GM21723 (cell line): Measurements from ENCODE around the gene NEU1.
"Not testable (repeated sequence)": the region's sequence is repeated elsewhere in the genome, so short reads cannot be mapped to it uniquely, and the experiment has no call there.

ENCODE experiments used
- ATAC-seq: cut with Tn5 transposase; IDR thresholded peaks from one replicate; pipeline ENCODE4 v1.9.1; 2021; ENCODE audit warnings: mild to moderate bottlenecking, moderate library complexity; ENCODE audit not compliant: unreplicated experiment

The NEU1 gene

DNA sequence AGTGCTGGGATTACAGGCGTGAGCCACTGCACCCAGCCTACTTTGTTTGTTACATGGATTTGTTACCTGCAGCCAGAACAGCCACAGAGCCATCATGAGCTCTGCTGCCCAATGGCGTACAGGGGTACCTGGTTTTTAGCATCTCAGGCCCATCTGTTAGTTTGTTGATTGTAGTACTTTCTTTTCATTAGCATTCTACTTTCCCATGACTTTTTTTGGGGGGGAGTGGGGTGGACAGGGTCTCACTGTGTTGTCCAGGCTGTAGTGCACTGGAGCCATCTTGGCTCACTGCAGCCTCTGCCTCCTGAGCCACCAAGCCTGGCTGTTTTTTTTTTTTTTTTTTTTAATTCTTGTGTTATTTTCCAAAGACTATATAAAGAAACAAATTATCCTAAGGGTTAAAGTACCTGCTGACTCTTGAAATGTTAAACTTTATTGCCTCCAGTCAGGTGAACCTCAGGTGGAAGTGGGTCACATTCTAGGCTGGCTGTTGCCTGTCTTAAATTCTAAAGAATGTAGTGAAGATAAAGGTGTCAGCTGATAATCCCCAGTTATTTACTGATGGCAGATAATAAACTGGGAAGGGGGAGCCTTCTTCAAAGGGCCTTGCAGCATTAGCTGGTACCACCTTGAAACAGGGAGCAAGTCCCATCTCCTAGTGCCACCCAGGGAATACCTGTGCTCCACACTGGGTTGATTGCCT, 15.2 kb downstream of the NEU1 start:
- ATAC-seq, result no peak

- ATAC-seq, result no peak
These were observed 18.1 kb downstream of the NEU1 start for GRCh38 chr6:31844507-31844906.

DNA sequence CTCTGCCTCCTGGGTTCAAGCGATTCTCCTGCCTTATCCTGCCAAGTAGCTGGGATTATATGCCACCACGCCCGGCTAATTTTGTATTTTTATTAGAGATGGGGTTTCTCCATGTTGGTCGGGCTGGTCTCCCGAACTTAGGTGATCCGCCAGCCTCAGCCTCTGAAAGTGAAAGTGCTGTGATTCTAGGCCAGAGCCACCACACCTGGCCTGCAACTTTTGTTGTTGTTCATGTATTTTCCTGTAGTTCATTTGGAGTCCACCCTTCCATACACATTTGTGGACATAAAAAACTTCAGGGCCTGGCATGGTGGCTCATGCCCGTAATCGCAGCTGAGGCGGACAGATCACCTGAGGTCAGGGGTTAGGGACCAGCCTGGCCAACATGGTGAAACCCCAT, 20.6 kb downstream of the NEU1 start:
- ATAC-seq, result no peak

DNA sequence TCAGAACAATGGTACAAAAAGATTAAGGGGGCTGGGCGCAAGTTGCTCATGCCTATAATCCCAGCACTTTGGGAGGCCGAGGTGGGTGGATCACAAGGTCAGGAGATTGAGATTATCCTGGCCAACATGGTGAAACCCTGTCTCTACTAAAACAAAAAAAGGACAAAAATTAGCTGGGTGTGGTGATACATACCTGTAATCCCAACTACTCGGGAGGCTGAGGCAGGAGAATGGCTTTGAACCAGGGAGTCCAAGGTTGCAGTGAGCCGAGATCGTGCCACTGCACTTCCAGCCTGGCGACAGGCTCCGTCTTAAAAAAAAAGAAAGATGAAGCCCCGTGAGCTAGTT, 22.9 kb downstream of the NEU1 start:
- not testable (repeated sequence) for ATAC-seq

DNA sequence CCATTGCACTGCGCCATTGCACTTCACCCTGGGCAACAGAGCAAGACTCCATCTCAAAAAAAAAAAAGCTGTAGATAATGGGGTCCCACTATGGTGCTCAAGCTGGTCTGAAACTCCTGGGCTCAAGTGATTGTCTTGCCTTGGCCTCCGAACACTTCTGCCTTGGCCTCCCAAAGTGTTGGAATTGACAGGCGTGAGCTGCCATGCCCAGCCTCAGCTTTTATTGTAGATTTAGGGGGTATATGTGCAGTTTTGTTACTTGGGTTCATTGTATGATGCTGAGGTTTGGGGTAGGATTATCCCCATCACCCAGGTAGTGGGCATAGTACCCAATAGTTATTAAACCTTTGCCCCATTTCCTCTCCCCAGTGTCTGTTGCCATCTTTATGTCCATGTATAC, 23.7 kb downstream of the NEU1 start:
- no peak for ATAC-seq

DNA sequence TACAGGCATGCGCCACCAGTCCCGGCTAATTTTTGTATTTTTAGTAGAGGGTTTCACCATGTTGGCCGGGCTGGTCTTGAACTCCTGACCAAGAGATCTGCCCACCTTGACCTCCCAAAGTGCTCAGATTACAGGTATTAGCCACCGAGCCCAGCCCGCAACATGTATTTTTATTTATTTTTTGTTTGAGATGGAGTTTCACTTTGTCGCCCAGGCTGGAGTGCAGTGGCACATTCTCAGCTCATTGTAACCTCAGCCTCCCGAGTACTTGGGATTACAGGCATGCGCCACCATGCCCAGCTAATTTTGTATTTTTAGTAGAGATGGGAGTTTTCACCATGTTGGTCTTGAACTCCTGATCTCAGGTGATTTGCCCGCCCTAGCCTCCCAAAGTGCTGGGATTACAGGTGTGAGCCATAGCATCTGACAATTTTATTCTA, 24.5 kb downstream of the NEU1 start:
- not testable (repeated sequence) for ATAC-seq

DNA sequence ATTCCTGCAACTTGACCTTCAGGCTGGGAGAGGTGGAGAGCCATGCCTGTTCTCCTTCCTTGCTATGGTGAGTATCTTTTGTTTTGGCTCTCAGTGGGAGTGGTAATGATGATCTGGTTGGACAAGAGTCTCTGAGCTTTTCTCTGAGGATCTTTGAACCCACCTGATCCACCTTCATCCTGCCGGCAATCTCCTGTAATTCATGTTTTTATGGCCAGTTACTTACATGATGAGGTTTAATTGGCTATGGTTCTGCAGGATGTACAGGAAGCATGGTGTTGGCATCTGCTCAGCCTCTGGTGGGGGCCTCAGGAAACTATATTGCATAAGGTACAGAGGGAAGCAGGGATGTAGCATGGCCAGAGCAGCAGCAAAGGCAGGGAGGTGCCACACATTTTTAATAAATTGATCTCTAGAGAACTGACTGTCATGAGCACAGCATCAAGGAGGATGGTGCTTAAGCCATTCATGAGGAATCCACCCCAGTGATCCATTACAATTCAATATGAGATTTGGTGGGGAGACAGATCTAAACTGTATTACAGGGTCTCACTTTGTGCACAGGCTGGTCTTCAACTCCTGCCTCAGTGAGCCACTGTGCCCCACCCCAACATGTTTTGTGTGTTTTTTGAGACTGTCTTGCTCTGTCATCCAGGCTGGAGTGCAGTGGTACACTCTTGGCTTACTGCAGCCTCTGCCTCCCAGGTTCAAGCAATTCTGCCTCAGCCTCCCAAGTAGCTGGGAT, 25.1 kb downstream of the NEU1 start:
- no peak for ATAC-seq

DNA sequence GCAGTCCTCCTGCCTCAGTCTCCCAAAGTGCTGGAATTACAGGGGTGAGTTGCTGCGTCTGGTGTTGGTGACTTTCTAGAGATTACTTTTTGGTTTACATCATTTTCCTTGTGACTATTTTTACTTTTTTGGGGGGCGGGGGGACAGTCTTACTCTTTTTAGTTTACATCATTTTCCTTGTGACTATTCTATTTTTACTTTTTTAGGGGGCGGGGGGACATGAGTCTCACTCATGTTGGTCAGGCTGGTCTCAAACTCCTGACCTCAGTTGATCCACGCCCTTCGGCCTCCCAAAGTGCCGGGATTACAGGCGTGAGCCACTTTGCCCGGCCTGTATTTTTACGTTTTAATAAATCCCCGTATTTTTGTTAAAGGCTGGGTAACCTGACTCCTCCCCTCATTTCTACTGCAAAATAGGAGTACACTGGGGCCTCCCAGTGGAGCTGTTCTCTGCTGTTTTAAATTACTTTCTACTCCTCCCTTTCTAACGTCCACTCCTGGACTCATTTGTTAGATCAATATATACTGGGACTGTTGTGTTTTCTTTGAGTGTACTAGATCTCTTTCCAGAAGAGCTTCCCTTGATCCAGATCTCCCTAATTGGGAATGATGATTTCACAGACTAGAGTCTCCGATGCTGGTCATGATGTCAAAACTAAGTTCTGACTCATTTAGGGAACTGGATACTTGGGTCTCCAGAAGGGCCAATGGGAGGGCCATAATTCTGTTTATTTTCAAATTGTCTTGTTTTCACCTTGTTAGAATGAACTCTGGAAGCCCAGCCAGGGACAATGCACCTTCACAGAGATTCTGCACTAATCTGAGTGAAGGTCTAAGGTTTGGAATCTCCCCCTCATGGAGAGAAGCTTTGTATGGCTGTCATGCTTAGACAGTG, 25.9 kb downstream of the NEU1 start:
- no peak for ATAC-seq

DNA sequence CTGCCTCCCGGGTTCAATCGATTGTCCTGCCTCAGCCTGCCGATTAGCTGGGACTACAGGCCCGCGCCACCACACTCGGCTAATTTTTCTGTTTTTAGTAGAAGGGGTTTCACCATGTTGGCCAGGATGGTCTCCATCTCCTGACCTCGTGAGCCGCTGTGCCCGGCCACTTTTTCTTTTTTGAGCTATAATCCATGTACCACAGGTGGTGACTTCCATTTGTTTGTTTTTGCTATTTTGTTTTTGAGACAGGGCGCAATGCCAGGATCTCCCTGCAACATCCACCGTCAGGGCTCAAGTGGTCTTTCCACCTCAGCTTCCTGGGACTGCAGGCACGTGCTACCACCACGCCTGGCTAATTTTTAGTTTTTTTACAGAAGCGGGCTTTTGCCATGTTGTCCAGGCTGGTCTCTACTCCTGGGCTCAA, 26.6 kb downstream of the NEU1 start:
- no peak for ATAC-seq

DNA sequence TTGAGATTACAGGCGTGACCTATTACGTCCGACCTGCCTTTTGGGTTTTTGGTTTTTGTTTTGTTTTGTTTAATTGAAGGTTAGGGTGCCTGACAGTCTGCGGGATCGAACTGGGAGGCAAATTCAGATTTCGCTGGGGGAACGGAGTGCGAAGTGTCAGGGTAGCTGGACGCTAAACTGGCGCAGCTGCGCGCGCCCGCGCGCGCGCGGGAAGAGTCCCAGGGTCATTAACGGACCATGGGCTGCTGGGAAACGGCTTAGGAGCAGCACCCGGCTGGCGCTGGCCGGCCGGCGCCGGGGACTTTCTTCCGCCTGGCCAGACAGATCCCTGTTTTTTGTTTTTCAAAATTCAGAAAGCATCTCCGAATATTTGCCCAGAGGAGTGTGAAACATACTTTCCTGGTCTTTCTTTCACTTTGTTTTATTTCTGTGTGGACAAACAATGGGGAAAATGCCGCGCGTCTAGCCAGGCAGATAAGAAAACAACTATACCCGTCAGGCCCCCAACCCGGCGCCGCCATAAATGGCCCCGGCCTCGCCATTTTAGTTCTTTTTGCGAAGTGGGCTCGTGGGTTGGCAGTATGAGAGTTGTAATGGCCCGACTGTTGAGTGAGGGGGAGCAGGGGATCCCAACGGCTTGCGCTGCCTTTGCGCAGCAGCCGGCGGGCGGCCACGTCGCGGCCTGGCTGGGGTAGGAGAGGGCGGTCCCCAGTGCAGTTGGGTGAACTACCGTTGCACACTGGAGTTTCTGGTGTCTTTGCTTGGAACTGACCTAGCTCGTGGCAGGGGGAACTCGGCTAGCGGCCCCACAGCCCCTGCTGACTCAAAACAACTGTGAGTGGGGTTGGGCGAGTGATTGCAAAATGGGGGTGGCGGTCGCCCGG, 28.0 kb downstream of the NEU1 start:
- ATAC-seq, result peak; percentile 40

GRCh38 chr6:31831350-31832215, 31.0 kb downstream of the NEU1 start:
- ATAC-seq, result no peak

DNA sequence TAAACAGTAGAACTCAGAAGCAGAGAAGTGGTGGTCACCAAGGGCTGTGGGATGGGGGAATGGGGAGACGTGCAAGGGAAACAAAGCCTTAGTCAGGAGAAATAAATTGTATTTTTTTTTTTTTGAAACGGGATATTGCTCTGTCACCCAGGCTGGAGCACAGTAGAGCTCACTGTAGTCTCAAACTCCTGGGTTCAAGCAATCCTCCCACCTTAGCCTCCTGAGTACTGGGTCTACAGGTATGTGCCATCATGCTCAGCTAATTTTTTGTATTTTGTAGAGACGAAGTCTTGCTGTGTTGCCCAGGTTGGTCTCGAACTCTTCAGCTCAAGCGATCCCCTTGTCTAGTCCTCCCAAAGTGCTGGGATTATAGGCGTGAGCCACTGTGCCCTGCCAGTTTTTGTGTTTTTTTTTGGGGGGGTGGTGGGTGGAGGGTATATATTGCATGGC, 31.7 kb downstream of the NEU1 start:
- ATAC-seq, result no peak

GRCh38 chr6:31829633-31830283, 32.9 kb downstream of the NEU1 start:
- ATAC-seq, result no peak

DNA sequence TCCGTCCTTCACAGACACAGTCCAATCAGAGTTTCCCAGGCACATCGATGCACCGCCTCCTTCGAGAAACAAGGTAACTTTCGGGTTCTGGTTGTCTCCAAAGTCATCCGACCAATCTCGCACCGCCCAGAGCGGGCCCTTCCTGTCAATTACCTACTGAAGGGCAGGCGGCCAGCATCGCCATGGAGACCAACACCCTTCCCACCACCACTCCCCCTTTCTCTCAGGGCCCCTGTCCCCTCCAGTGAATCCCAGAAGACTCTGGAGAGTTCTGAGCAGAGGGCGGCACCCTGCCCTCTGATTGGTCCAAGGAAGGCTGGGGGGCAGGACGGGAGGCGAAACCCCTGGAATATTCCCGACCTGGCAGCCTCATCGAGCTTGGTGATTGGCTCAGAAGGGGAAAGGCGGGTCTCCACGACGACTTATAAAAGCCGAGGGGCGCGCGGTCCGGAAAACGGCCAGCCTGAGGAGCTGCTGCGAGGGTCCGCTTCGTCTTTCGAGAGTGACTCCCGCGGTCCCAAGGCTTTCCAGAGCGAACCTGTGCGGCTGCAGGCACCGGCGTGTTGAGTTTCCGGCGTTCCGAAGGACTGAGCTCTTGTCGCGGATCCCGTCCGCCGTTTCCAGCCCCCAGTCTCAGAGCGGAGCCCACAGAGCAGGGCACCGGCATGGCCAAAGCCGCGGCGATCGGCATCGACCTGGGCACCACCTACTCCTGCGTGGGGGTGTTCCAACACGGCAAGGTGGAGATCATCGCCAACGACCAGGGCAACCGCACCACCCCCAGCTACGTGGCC, 35.1 kb downstream of the NEU1 start, which contains the start of gene HSPA1B:
Gene HSPA1B, plus strand, starts transcription at position 453 of the 794 bp plus-strand sequence. Its CDS starts 213 bp downstream, at position 666.
- ATAC-seq, result peak; percentile 51

DNA sequence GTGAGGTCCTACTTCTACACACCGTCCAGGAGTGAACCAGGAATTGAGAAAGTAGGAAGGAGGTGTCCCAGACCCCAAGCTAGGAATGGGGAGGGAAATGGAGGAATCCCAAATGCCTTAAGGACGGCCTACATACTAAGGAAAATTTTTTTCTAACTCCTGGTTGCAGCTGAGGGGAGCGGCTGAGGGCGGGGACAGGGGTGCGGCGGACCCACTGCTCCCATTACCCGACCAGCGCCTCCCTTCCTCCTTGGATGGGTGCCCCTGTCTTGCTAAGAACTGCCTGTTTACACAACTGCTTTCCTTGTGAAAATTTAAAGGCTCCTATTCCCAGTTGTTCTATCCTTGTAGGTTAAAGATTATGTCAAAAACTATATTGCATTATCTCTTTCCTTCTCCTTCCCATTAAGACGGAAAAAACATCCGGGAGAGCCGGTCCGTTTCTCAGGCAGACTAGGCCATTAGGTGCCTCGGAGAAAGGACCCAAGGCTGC, 35.8 kb downstream of the NEU1 start:
- ATAC-seq, result no peak

DNA sequence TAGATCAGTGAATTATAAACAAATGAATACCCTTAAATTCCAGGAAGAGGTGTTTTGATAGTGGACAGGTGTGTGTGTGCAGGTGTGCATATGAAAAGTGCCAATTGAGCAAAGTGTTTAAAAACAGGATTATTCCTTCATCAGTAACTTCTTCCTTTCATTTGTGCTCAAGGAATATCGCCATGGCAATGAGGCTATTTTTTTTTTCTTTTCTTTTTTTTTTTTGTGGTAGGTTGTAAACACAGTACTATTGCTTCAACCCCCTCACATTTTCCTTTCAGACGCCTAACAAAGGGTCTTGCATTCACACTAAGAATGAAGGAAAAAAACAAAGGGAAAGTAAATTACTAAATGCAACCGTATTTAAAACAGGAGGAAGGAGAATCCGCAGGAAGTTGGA, 37.1 kb downstream of the NEU1 start:
- no peak for ATAC-seq

DNA sequence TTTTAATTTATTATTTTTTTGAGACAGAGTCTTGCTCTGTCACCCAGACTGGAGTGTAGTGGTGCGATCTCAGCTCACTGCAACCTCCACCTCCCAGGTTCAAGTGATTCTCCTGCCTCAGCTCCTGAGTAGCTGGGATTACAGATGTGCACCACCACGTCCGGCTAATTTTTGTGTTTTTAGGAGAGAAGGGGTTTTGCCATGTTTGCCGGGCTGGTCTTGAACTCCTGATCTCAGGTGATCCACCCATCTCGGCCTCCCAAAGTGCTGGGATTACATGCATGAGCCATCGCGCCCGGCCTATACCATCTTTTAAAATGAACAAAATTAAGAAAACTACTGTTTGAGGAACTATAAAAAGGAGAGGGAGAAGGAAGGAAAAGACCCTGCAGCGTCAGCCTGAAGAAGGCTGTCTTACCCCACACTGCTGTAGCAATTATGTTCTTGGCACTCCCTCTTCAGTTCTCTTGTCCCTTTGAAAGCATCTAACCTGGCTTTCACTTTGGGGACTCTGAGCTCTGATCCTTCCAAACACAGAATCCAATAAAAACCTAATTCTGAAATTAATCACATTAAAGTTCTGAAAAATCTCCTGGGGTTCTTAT, 38.9 kb downstream of the NEU1 start:
- ATAC-seq, result not testable (repeated sequence)
